IMR-90 (cell line): ENCODE results near the gene CUL4A. TPM values are rescaled to one million over a fixed set of nuclear protein-coding genes. Genes with fewer than 3 reads are reported as not detected.

Source experiments
- ATAC-seq: fragments of 200-7000 bp; cut with Tn5 transposase; 2 replicates; pipeline ENCODE4 v1.9.1; 2020; ENCODE audit warnings: low read depth, mild to moderate bottlenecking, moderate library complexity
- BruUV-seq: library from RNA; stranded (reverse); fragments of 400-500 nt; replicated peaks from 2 replicates; lab custom pipeline; 2021; lab: Mats Ljungman, UMichigan
- CTCF ChIA-PET: fragments of 300-600 bp; formaldehyde crosslinking; extraction: SDS; loops from one replicate; lab custom pipeline; 2021; ENCODE audit warnings: antibody characterized with exemption; lab: Yijun Ruan, JAX
- POLR2A ChIA-PET: fragments of 300-600 bp; sonication (Branson Sonifier 250); formaldehyde crosslinking; loops from one replicate; lab custom pipeline; 2022; ENCODE audit warnings: antibody characterized with exemption; ENCODE audit not compliant: unreplicated experiment; lab: Charles Lee
- DNase-seq: peaks from one replicate; pipeline ENCODE4 v3.0.0; 2013
- H2AFZ ChIP-seq: replicated peaks from 2 replicates; pipeline ENCODE3; 2013; ENCODE audit warnings: low read length, mild to moderate bottlenecking; ENCODE audit not compliant: poor library complexity
- H2AK5ac ChIP-seq: 2 replicates; pipeline ENCODE4 v1.6.1; 2013; ENCODE audit warnings: low read depth, low read length, inconsistent platforms
- H2AK9ac ChIP-seq: replicated peaks from 2 replicates; pipeline ENCODE3; 2013; ENCODE audit warnings: mild to moderate bottlenecking, low read depth, low read length, moderate library complexity; ENCODE audit not compliant: poor library complexity
- H2BK120ac ChIP-seq: 2 replicates; pipeline ENCODE4 v1.6.1; 2013; ENCODE audit warnings: low read depth, low read length, inconsistent platforms
- H2BK15ac ChIP-seq: 3 replicates; pipeline ENCODE4 v1.6.1; 2013; ENCODE audit warnings: low read depth, low read length, inconsistent platforms
- H2BK20ac ChIP-seq: 2 replicates; pipeline ENCODE4 v1.6.1; 2013; ENCODE audit warnings: low read depth, mild to moderate bottlenecking, inconsistent platforms, low read length, moderate library complexity
- H2BK5ac ChIP-seq: 2 replicates; pipeline ENCODE4 v1.6.1; 2013; ENCODE audit warnings: mild to moderate bottlenecking, low read depth, low read length, inconsistent platforms; ENCODE audit not compliant: poor library complexity, severe bottlenecking
- H3K14ac ChIP-seq: replicated peaks from 2 replicates; pipeline ENCODE4 v1.6.1; 2013; ENCODE audit warnings: low read depth, low read length, inconsistent platforms
- H3K18ac ChIP-seq: 2 replicates; pipeline ENCODE4 v1.6.1; 2013; ENCODE audit warnings: low read depth, low read length, control low read depth
- H3K23ac ChIP-seq: 2 replicates; pipeline ENCODE4 v1.6.1; 2013; ENCODE audit warnings: low read depth, low read length, inconsistent platforms
- H3K27ac ChIP-seq: 2 replicates; pipeline ENCODE4 v1.5.1; 2013; ENCODE audit warnings: mild to moderate bottlenecking, control low read depth, low read length; ENCODE audit not compliant: insufficient read depth
- H3K27me3 ChIP-seq: 2 replicates; pipeline ENCODE4 v1.6.1; 2013; ENCODE audit warnings: low read length; ENCODE audit not compliant: control insufficient read depth, insufficient read depth
- H3K36me3 ChIP-seq: 2 replicates; pipeline ENCODE4 v1.6.1; 2013; ENCODE audit warnings: low read length, mixed read lengths; ENCODE audit not compliant: control insufficient read depth, insufficient read depth
- H3K4ac ChIP-seq: 2 replicates; pipeline ENCODE4 v1.6.1; 2013; ENCODE audit warnings: low read depth, low read length, inconsistent platforms
- H3K4me1 ChIP-seq: 2 replicates; pipeline ENCODE4 v1.6.1; 2013; ENCODE audit warnings: low read length, mixed read lengths; ENCODE audit not compliant: control insufficient read depth, insufficient read depth
- H3K4me2 ChIP-seq: 2 replicates; pipeline ENCODE4 v1.6.1; 2013; ENCODE audit warnings: low read depth, mild to moderate bottlenecking, control low read depth, low read length, moderate library complexity
- H3K4me3 ChIP-seq: 2 replicates; pipeline ENCODE4 v1.5.1; 2013; ENCODE audit warnings: low read depth, mild to moderate bottlenecking, control low read depth, low read length, moderate library complexity; ENCODE audit not compliant: insufficient read depth
- H3K56ac ChIP-seq: 2 replicates; pipeline ENCODE4 v1.6.1; 2013; ENCODE audit warnings: low read length, inconsistent platforms; ENCODE audit not compliant: insufficient read depth; ENCODE audit errors: extremely low read depth
- H3K79me1 ChIP-seq, 2 experiments: 2 replicates each; pipeline ENCODE4 v1.6.1; 2013; ENCODE audit warnings: low read length in 2 of 2, inconsistent platforms in 1 of 2, low read depth in 1 of 2
- H3K9ac ChIP-seq: 2 replicates; pipeline ENCODE4 v1.6.1; 2013; ENCODE audit warnings: low read depth, low read length, control low read depth
- H3K9me1 ChIP-seq: 2 replicates; pipeline ENCODE4 v1.6.1; 2013; ENCODE audit warnings: low read length, inconsistent platforms; ENCODE audit not compliant: insufficient read depth
- H3K9me3 ChIP-seq: 2 replicates; pipeline ENCODE4 v1.6.1; 2013; ENCODE audit warnings: low read length; ENCODE audit not compliant: control insufficient read depth, insufficient read depth
- H4K20me1 ChIP-seq: 2 replicates; pipeline ENCODE4 v1.6.1; 2013; ENCODE audit warnings: low read length, inconsistent platforms; ENCODE audit not compliant: insufficient read depth
- H4K5ac ChIP-seq: 2 replicates; pipeline ENCODE4 v1.6.1; 2013; ENCODE audit warnings: mild to moderate bottlenecking, low read depth, low read length, control low read depth
- H4K8ac ChIP-seq, 2 experiments: 2 replicates each; pipeline ENCODE4 v1.6.1; 2013; ENCODE audit warnings: low read depth in 2 of 2, low read length in 2 of 2, control low read depth in 1 of 2, inconsistent platforms in 1 of 2
- H4K91ac ChIP-seq: 2 replicates; pipeline ENCODE4 v1.6.1; 2013; ENCODE audit warnings: low read depth, low read length, inconsistent platforms; ENCODE audit not compliant: insufficient read depth
- MAZ ChIP-seq: IDR thresholded peaks from 2 replicates; pipeline ENCODE4 v1.6.1; 2012; ENCODE audit warnings: low read depth, mild to moderate bottlenecking, low read length, improper control_type of control experiment, moderate library complexity, borderline replicate concordance
- MXI1 ChIP-seq: IDR thresholded peaks from 2 replicates; pipeline ENCODE4 v1.6.1; 2012; ENCODE audit warnings: low read depth, mild to moderate bottlenecking, low read length, moderate library complexity, borderline replicate concordance
- WGBS, 2 experiments: methylation state at CpG; one replicate each; pipeline versions ENCODE4 v1.1.5 to v1.1.7; 2013; ENCODE audit warnings: missing lambda C conversion rate in 2 of 2; ENCODE audit not compliant: insufficient read length in 1 of 2; ENCODE audit errors: extremely low coverage in 2 of 2; 5-methylcytosine and 5-hydroxymethylcytosine counted together
- dilution Hi-C: fragments of 300-500 bp; cut with HindIII; formaldehyde crosslinking; loops from one replicate; pipeline ENCODE4 v1.14.3; 2018; ENCODE audit warnings: low sequenced_read_pairs; ENCODE audit not compliant: unreplicated experiment
- in situ Hi-C: fragments of 300-500 bp; cut with MboI; formaldehyde crosslinking; loops from 3 replicates; pipeline ENCODE4 v1.14.3; 2019; ENCODE audit warnings: low sequenced_read_pairs, inconsistent platforms, mixed read lengths
- intact Hi-C: fragments of 100-400 bp; cut with micrococcal nuclease; formaldehyde crosslinking; loops from 2 replicates; pipeline ENCODE4 v1.10.0; 2022
- polyA plus RNA-seq, 3 experiments: library from polyadenylated mRNA; depleted of rRNA; stranded (reverse); fragments of >200 nt; gene quantifications; 2 replicates each; pipeline ENCODE4 v1.2.3, GENCODE V29; 2012; ENCODE audit warnings: low replicate concordance in 1 of 3
- total RNA-seq: library from RNA; depleted of rRNA; stranded (reverse); fragments of >200 nt; gene quantifications from 2 replicates; pipeline ENCODE4 v1.2.3, GENCODE V29; 2012

The CUL4A gene
- total and polyA plus RNA-seq, 2 of the 4 experiments (the other 2 are of a cell fraction): 86.0 to 146 TPM

DNA sequence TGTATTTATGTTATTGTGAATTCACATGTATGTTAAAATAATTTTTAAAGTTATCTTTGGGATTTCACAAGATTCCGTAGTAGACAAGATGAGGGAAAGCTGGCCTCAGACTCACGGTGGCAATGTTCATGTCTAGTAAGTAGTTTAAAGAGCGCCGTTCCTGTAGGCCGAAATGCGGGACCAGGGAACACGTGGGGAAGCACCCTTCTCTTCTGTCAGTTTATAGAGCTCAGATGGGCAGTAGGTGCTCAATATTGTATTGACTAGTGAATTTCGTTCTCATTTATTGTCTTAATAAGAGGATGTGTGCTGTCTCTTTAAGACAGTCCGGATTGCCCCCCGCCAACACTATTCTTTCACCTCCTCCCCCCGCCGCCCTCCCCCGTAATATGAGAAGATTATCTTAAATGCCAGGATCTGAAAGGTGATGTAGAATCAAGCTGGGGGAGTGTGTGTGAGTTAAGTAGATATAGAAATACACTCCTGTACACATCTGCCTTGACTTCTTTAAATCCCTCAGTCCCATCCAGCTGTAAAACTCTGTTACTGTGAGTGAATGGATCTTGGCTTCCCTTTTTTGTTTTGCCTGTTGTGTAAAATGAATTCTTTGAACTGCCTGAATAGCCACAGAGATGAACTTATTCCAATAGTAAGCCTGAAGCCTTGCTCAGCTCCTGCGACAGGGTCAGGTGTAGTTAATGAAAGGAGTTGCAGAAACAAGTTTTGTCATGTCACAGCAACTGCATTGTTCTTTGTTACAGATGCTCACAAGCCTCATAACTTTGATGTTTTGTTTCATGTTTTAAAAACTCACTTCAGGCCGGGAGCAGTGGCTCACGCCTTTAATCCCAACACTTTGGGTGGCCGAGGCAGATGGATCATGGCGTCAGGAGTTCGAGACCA, 88.9 kb downstream of the CUL4A start:
- no peak overlapping the region for H3K18ac ChIP-seq

More for the DNA sequence above, 88.9 kb downstream of the CUL4A start:
- in situ Hi-C loops: no loop called here
- dilution Hi-C loops: no loop called here
- H2BK20ac ChIP-seq: no peak overlapping the region
- H3K4me2 ChIP-seq: peak overlapping the region; percentile 82
- intact Hi-C loops: no loop called here
- no peak overlapping the region for H2AFZ ChIP-seq
- 78% methylated on average over 6 of the region's 19 CpGs; no CpG with 5 or more reads in 1 of the 2 experiments for WGBS, 2 experiments
- H4K8ac ChIP-seq: 0 out of 4 replicates have a peak overlapping the region, but pooled peaks have one; percentile 6 to 73
- peak overlapping the region; percentile 72; the same call in 1 of the 2 replicates for H3K14ac ChIP-seq
- H3K56ac ChIP-seq: peak overlapping the region; percentile 41; the same call in 1 of the 2 replicates
- DNase-seq (no peak), ATAC-seq (no peak)
- 0 out of 2 replicates have a peak overlapping the region, but pooled peaks have one; percentile 10 for H3K23ac ChIP-seq
- H3K9me3 ChIP-seq: no peaks in the 10 kb centered on the region
- ChIA-PET POLR2A (interaction anchor here (0.6 kb wide), 2 partner anchors 91 to 238 kb away, joined by 3 to 16 read pairs; no protein-coding TSS in a partner anchor), CTCF (no interaction called here)
- peaks cover 7% of the 10 kb centered on the region; the same call in 1 of the 2 replicates for H3K9me1 ChIP-seq
- peak overlapping the region; percentile 25; the same call in 1 of the 2 replicates for H3K4ac ChIP-seq
- peaks cover 50% of the 10 kb centered on the region for H4K20me1 ChIP-seq
- H2AK9ac ChIP-seq: no peak overlapping the region
- TSS peak; percentile 61 for BruUV-seq
- no peaks in the 10 kb centered on the region for H3K27me3 ChIP-seq
- H4K5ac ChIP-seq: no peak overlapping the region
- H3K27ac ChIP-seq: peak overlapping the region; percentile 40; the same call in 1 of the 2 replicates
- peak overlapping the region; percentile 80 for H3K9ac ChIP-seq
- H2BK120ac ChIP-seq: no peak overlapping the region
- TF ChIP-seq MXI1: peak; percentile 88
- no peak for TF ChIP-seq MAZ
- H2AK5ac ChIP-seq: peak overlapping the region; percentile 40
- H4K91ac ChIP-seq: no peak overlapping the region
- H3K36me3 ChIP-seq: peaks cover 4% of the 10 kb centered on the region; the same call in 1 of the 2 replicates
- H3K4me3 ChIP-seq: peak overlapping the region; percentile 73
- peaks cover 6% of the 10 kb centered on the region; the same call in 1 of the 2 replicates for H3K4me1 ChIP-seq
- peaks cover 11 to 48% of the 10 kb centered on the region in 2 experiments; a peak in 3 of 4 replicates for H3K79me1 ChIP-seq
- no peak overlapping the region for H2BK15ac ChIP-seq
- no peak overlapping the region for H2BK5ac ChIP-seq
